Stimulated activated CD8-positive, alpha-beta memory T cell treated with anti-CD3 and anti-CD28 coated beads, Interleukin-2, amount 100 ng/mL, for 48 hours (primary cell): Measurements from ENCODE around the gene WDSUB1.

ENCODE experiments used
- DNase-seq, 2 donors: peaks; one replicate each; pipeline ENCODE4 v3.0.0-alpha.2; 2020; ENCODE audit warnings: low read depth in 2 of 2

WDSUB1 gene

DNA sequence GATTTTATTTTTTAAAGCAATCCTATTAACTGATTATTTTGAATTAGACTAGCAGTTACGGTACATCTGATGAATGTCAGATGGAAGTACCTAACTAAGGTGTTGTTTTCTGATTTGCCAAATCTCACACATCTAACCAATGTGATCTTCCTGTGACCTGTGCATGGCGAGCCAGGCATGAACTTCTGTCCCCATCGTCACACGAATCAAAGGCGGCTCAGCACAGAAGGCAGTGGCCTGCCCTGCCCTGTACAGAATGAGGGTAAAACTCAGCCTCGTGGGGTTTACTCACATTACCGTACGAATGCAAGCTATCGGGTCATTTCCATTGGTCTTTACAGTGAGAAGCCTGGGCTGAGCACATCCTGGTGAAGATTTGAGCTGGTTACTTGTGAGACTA lies 87.3 kb downstream of the WDSUB1 start:
- DNase-seq = no peak

DNA sequence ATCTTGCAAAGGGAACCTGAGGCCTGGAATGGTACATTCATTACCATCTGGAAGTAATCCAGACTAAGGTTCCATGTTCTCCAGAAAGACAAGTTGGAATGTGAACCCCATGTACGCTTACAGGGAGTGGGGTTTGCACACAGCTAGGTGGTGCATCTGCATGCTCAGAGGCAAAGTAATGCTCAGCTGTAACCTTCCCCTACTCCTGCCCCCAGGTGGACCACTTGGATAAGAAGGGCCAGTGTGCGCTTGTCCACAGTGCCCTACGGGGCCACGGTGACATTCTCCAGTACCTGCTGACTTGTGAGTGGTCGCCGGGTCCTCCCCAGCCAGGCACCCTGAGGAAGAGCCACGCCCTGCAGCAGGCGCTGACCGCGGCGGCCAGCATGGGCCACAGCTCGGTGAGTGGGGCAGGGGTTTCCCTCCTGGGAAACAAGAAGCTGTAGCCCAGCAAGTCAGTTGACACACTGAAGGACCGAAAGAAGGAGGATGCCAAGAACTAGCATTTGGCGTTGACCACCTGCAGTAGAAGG lies 90.0 kb downstream of the WDSUB1 start:
- no peak for DNase-seq

DNA sequence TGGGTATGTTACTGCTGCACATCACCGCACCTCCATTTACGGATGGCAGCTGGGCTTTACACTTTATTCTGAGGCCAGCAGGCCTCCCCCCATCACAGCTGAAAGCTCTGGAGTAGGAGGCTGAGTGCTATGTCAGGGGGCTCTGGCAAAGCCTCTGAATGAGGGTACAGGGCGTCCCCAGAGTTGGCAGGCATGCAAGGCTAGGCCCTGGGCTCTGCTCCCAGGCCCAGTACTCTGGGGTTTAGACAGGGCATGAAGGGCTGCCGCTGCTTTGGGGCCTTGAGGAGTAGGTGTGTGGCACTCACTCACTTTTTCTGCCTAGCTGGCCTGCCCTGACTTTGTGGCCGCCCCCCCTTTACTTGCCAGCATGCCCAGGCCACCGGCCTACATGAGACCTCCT lies 90.8 kb downstream of the WDSUB1 start:
- DNase-seq = no peak

DNA sequence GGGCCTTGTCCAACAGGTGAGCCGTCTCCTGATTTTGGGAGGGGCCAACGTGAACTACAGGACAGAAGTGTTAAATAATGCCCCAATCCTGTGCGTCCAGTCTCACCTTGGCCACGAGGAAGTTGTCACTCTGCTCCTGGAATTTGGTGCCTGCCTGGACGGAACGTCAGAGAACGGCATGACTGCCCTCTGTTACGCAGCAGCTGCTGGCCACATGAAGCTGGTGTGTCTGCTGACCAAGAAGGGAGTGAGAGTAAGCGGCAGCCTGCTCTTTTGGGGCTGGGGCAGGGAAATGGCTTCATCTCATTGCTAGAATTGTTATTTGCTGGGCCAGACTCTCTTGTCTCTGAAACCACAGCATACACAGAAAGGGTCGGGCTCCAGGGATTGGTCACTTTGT lies 92.3 kb downstream of the WDSUB1 start:
- no peak for DNase-seq

DNA sequence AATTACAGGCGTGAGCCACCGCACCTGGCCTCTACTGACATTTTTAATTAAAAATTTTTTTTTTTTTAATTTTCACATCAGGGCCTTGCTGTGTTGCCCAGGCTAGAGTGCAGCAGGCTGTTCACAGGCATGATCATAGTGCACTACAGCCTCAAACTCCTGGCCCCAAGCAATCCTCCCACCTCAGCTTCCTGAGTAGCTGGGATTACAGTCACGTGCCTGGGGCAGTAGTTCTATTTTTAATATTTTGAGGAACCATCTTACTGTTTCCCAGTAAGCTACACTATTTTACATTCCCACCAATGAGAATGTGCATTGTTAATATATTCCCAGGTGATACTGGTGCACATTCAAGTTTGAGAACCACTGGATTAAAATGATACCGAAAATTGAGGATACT lies 92.7 kb downstream of the WDSUB1 start:
- no peak for DNase-seq

DNA sequence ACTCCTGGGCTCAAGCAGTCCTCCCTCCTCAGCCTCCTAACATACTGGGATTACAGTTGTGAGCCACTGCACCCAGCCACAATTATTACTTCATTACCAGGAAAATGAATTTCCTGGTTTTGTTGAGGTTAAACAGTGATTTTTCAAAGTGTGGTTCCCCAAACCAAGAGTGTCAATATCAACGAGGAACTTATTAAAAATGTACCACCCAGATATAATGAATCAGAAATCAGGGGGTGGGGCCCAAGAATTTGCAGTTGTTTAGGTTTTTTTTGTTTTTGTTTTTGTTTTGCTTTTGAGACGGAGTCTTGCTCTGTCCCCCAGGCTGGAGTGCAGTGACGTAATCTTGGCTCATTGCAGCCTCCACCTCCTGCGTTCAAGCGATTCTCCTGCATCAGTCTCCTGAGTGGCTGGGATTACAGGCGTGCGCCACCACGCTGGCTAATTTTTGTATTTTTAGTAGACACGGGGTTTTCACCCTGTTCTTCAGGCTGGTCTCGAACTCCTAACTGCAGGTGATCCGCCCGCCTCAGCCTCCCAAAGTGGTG lies 94.1 kb downstream of the WDSUB1 start:
- DNase-seq = no peak

DNA sequence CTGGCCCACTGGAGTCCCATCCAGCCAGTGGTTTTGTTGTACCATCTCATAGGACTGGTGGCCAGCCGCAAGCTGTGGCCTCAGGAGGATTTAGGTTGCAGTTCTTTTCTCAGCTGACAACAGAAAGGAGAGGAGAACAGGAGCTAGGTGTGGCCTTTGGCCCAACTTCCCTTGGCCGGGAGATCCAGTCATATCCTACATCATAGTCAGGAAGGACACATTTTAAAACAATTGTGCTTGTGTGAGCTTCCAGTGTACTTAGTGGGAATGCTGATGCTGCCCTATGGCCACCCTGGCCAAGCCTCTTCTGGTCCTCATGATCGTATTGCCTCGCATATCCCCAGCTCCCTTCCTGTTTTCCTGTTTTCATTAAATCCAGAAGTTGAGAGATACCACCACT lies 98.1 kb downstream of the WDSUB1 start:
- no peak for DNase-seq

DNA sequence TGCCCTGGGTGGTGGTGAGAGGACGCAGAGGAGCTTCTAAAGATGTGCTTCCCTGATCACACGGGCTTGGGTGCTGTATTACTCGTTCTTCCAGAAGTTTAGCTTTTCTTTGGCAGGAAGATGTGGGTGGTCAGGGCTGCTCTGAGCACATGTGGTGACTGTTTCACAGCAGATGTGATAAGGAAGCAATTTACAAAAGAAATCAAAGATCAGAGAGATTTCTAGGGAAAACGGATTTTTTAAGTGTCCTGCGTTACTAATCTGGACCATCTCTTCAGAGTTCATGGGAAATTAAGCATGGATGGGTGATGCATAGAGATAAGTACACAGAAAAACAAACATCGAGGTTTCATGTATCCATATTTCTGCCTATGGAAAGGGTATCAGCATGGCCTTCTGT lies 99.4 kb downstream of the WDSUB1 start:
- no peak for DNase-seq

DNA sequence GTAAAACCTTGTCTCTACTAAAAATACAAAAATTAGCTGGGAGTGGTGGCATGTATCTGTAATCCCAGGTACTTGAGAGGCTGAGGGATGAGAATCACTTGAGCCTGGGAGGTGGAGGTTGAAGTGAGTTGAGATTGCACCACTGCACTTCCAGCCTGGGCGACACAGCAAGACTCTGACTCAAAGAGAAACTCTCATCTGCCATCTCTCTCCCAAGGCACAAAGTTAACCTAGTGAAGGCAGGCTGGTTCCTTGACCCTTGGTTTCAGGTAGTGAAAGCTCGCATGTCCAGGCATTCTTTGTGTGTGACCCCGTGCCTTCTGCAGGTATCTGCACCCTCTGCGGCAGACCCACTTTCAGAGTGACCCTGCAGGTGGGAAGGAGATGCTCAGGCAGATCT lies 100.0 kb downstream of the WDSUB1 start:
- no peak for DNase-seq
